GM12878 (cell line): ENCODE results near the gene NMT1. TPM values are rescaled to one million over a fixed set of nuclear protein-coding genes. Genes with fewer than 3 reads are reported as not detected.

ENCODE experiments used
- ATAC-seq: fragments of 200-7000 bp; cut with Tn5 transposase; 3 replicates; pipeline ENCODE4 v1.9.1; 2020; ENCODE audit warnings: mild to moderate bottlenecking, moderate library complexity
- BruUV-seq: library from RNA; stranded (reverse); fragments of 400-500 nt; replicated peaks from 2 replicates; lab custom pipeline; 2021; lab: Mats Ljungman, UMichigan
- CTCF ChIA-PET: fragments of 300-600 bp; sonication (Branson Sonifier 250); formaldehyde crosslinking; extraction: SDS; loops from one replicate; lab custom pipeline; 2021; ENCODE audit warnings: inconsistent platforms; lab: Yijun Ruan, JAX
- POLR2A ChIA-PET: fragments of 350-600 bp; formaldehyde crosslinking; extraction: SDS; loops from one replicate; lab custom pipeline; 2021; ENCODE audit warnings: inconsistent platforms; lab: Charles Lee
- RAD21 ChIA-PET: fragments of 300-600 bp; sonication (Branson Sonifier 250); formaldehyde crosslinking; loops from one replicate; lab custom pipeline; 2023; ENCODE audit warnings: antibody characterized with exemption; ENCODE audit not compliant: unreplicated experiment; lab: Charles Lee
- SMC1A ChIA-PET: fragments of 300-600 bp; sonication (Branson Sonifier 250); formaldehyde crosslinking; loops from one replicate; lab custom pipeline; 2023; ENCODE audit not compliant: unreplicated experiment, uncharacterized antibody; lab: Charles Lee
- DNase-seq: peaks from one replicate; pipeline ENCODE4 v3.0.0-alpha.2; 2011; ENCODE audit warnings: low read depth, low spot score
- FAIRE-seq: peaks from 3 replicates; lab custom pipeline; 2011; peaks lifted over from hg19 to GRCh38; lab: Jason Lieb, UNC
- H2AFZ ChIP-seq: 2 replicates; pipeline ENCODE4 v1.6.0; 2011; ENCODE audit warnings: low read depth, low read length, control low read depth; ENCODE audit not compliant: control insufficient read depth
- H3K27ac ChIP-seq: 2 replicates; pipeline ENCODE4 v1.5.1; 2011; ENCODE audit warnings: control low read depth; ENCODE audit not compliant: control insufficient read depth, insufficient read depth
- H3K27me3 ChIP-seq, 2 experiments: replicated peaks in 1 of 2; 2 replicates each; pipeline versions ENCODE4 v1.6.0 to v1.6.1; 2011; ENCODE audit warnings: low read length in 1 of 2; ENCODE audit not compliant: control insufficient read depth in 2 of 2, insufficient read depth in 2 of 2
- H3K36me3 ChIP-seq, 2 experiments: 2 replicates each; pipeline ENCODE4 v1.5.1; 2011; ENCODE audit warnings: low read length in 1 of 2; ENCODE audit not compliant: control insufficient read depth in 2 of 2, insufficient read depth in 2 of 2
- H3K4me1 ChIP-seq: 2 replicates; pipeline ENCODE4 v1.6.1; 2011; ENCODE audit warnings: mild to moderate bottlenecking, low read length, moderate library complexity, mixed read lengths; ENCODE audit not compliant: control insufficient read depth, insufficient read depth
- H3K4me2 ChIP-seq: 2 replicates; pipeline ENCODE4 v1.6.0; 2011; ENCODE audit warnings: control low read depth; ENCODE audit not compliant: control insufficient read depth, insufficient read depth
- H3K4me3 ChIP-seq: fragments of 200-600 bp; sonication (generic); 2 replicates; pipeline ENCODE4 v1.5.1; 2016
- H3K79me2 ChIP-seq: 2 replicates; pipeline ENCODE4 v1.6.0; 2011; ENCODE audit warnings: low read length; ENCODE audit not compliant: control insufficient read depth, insufficient read depth
- H3K9ac ChIP-seq: 2 replicates; pipeline ENCODE4 v1.8.0; 2011; ENCODE audit warnings: low read length, control low read depth, mixed read lengths; ENCODE audit not compliant: control insufficient read depth, insufficient read depth
- H3K9me3 ChIP-seq: replicated peaks from 3 replicates; pipeline ENCODE4 v1.5.1; 2011; ENCODE audit warnings: mild to moderate bottlenecking, low read length; ENCODE audit not compliant: control insufficient read depth, insufficient read depth
- H4K20me1 ChIP-seq: 2 replicates; pipeline ENCODE4 v1.6.0; 2011; ENCODE audit not compliant: control insufficient read depth, insufficient read depth
- CREB1 ChIP-seq: IDR thresholded peaks from 2 replicates; pipeline ENCODE4 v1.6.1; 2012; ENCODE audit warnings: low read depth, mild to moderate bottlenecking, inconsistent platforms
- ESRRA ChIP-seq: IDR thresholded peaks from 2 replicates; pipeline ENCODE4 v1.6.1; 2012; ENCODE audit warnings: mild to moderate bottlenecking, low read length, improper control_type of control experiment
- EZH2 ChIP-seq: IDR thresholded peaks from 2 replicates; pipeline ENCODE4 v1.6.1; 2012; ENCODE audit warnings: low read depth, mild to moderate bottlenecking, control low read depth, inconsistent platforms, low read length, borderline replicate concordance; ENCODE audit not compliant: control insufficient read depth
- HDGF ChIP-seq: fragments of 450-650 bp; IDR thresholded peaks from 2 replicates; pipeline ENCODE4 v1.6.1; 2016; ENCODE audit warnings: antibody characterized with exemption
- JUND ChIP-seq: IDR thresholded peaks from 2 replicates; pipeline ENCODE4 v1.6.1; 2012; ENCODE audit warnings: low read depth, mild to moderate bottlenecking, low read length, improper control_type of control experiment, moderate library complexity
- NFXL1 ChIP-seq: fragments of 450-650 bp; IDR thresholded peaks from 2 replicates; pipeline ENCODE4 v1.6.1; 2017; ENCODE audit warnings: antibody characterized with exemption, mild to moderate bottlenecking, borderline replicate concordance
- RBBP5 ChIP-seq: fragments of 200-600 bp; sonication (generic); conservative IDR thresholded peaks from 2 replicates; pipeline ENCODE4 v1.6.1; 2016
- RUNX3 ChIP-seq: IDR thresholded peaks from 2 replicates; pipeline ENCODE4 v1.6.1; 2012; ENCODE audit warnings: low read length, inconsistent platforms
- SIN3A ChIP-seq: IDR thresholded peaks from 2 replicates; pipeline ENCODE4 v1.6.1; 2012; ENCODE audit warnings: low read depth, low read length, improper control_type of control experiment
- ZSCAN29 ChIP-seq: fragments of 450-650 bp; IDR thresholded peaks from 2 replicates; pipeline ENCODE4 v1.6.1; 2017; ENCODE audit warnings: mild to moderate bottlenecking, moderate library complexity
- WGBS: methylation state at CpG from one replicate; pipeline ENCODE4 v1.1.6; 2016; ENCODE audit warnings: low lambda C conversion rate; ENCODE audit not compliant: insufficient replicate concordance, insufficient coverage; ENCODE audit errors: missing lambda C conversion rate; 5-methylcytosine and 5-hydroxymethylcytosine counted together
- in situ Hi-C: fragments of 300-500 bp; cut with MboI; formaldehyde crosslinking; loops from 9 replicates; pipeline ENCODE4 v1.14.3; 2018; ENCODE audit warnings: mixed read lengths
- intact Hi-C: fragments of 100-400 bp; cut with micrococcal nuclease; formaldehyde crosslinking; loops from one replicate; pipeline ENCODE4 v1.14.2; 2022; ENCODE audit not compliant: unreplicated experiment
- polyA plus RNA-seq, 11 experiments: library from polyadenylated mRNA; depleted of rRNA in 4 of 11; unstranded in 6 of 11; stranded (reverse) in 5 of 11; fragments of >200 nt; fragmentation: Nextera tagmentation in 4 of 11; fragmentation: Illumina TruSeq in 1 of 11; extraction: Ambion mirVana in 4 of 11; extraction: Trizol in 1 of 11; gene quantifications; 1 replicate in 1 of 11; 2 replicates in 10 of 11; pipeline versions ENCODE4 v1.2.1 to v1.2.3, GENCODE V29; 2011 to 2016; ENCODE audit warnings: inconsistent platforms in 2 of 11, missing spikeins in 2 of 11, low read depth in 1 of 11
- total RNA-seq, 4 experiments: library from RNA; depleted of rRNA in 3 of 4; stranded (reverse); fragments of >200 nt in 3 of 4; fragmentation: Illumina TruSeq in 1 of 4; extraction: Trizol in 1 of 4; gene quantifications; 2 replicates each; pipeline versions ENCODE4 v1.2.1 to v1.2.3, GENCODE V29; 2013 to 2021
- TF ChIP-seq, protein P1 (sequence below), 3 experiments: IDR thresholded peaks in 2 of 3; conservative IDR thresholded peaks in 1 of 3; 2 replicates each; pipeline ENCODE4 v1.5.1; 2011; ENCODE audit warnings: low read depth in 3 of 3, low read length in 3 of 3, mild to moderate bottlenecking in 3 of 3, control low read depth in 2 of 3, moderate library complexity in 2 of 3, inconsistent platforms in 1 of 3, mixed read lengths in 1 of 3; ENCODE audit not compliant: control insufficient read depth in 2 of 3, insufficient read depth in 1 of 3; ENCODE audit errors: extremely low read depth in 1 of 3
- TF ChIP-seq, protein P2 (sequence below): fragments of 450-650 bp; conservative IDR thresholded peaks from 2 replicates; pipeline ENCODE4 v1.6.1; 2017; ENCODE audit warnings: mild to moderate bottlenecking, moderate library complexity

Gene NMT1
- total and polyA plus RNA-seq, 10 of the 15 experiments (the other 5 are each of a cell fraction or from before 2014, with no cell fraction given): 96.7 to 395 (median 222) TPM

DNA sequence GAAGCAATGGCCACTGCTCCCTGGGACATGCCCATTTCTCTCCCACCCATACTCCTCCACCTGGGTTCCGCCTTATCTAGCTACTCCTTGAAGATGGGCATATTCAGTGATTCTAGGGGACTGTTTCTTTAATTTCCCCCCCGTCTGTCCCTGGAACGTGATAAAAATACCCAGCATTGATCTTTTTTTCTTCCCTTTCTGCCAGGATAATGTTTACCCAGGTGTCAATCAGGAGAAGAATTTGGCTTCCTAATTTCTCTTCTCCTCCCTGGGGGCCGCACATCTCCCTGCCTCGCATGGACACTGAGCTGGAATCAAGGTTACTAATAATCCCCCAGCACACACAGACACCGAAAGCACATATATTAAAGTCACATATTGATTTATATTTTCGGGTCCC lies 44.9 kb upstream of the NMT1 start:
- RAD21 ChIA-PET: interaction anchor here (7.9 kb wide), 1 partner anchor 96 kb away, joined by 82 read pairs; no protein-coding TSS in a partner anchor
- SMC1A ChIA-PET: interaction anchor here (0.8 to 1.6 kb wide), 2 partner anchors 82 to 96 kb away, joined by 3 to 5 read pairs; no protein-coding TSS in a partner anchor
- H3K27me3 ChIP-seq: peaks cover 0 to 6% of the 10 kb centered on the region in 2 experiments; a peak in 3 of 4 replicates
- ATAC-seq (no peak), FAIRE-seq (no peak), DNase-seq (no peak)
- WGBS: 45% methylated on average over 7 of the region's 7 CpGs
- no peaks in the 10 kb centered on the region for H3K9me3 ChIP-seq
- H2AFZ ChIP-seq: no peak overlapping the region
- POLR2A ChIA-PET: no interaction called here
- H3K36me3 ChIP-seq: no peaks in the 10 kb centered on the region
- H3K9ac ChIP-seq: no peak overlapping the region
- no peak overlapping the region for H3K4me2 ChIP-seq
- intact Hi-C loops (loop anchor here (5.0 kb wide), 1 partner anchor 81 kb away; no protein-coding TSS in a partner anchor), in situ Hi-C loops (no loop called here)
- H3K4me1 ChIP-seq: peaks cover 11% of the 10 kb centered on the region
- H3K27ac ChIP-seq: no peak overlapping the region
- no TSS peak for BruUV-seq
- no peaks in the 10 kb centered on the region for H3K79me2 ChIP-seq
- CTCF ChIA-PET: interaction anchor here (1.1 to 9.5 kb wide), 4 partner anchors 39 to 119 kb away, joined by 4 to 156 read pairs (median 10); partner anchors contain the start of gene ACBD4
- H4K20me1 ChIP-seq: no peaks in the 10 kb centered on the region; the same call in 1 of the 2 replicates
- TF ChIP-seq, protein P1, sequence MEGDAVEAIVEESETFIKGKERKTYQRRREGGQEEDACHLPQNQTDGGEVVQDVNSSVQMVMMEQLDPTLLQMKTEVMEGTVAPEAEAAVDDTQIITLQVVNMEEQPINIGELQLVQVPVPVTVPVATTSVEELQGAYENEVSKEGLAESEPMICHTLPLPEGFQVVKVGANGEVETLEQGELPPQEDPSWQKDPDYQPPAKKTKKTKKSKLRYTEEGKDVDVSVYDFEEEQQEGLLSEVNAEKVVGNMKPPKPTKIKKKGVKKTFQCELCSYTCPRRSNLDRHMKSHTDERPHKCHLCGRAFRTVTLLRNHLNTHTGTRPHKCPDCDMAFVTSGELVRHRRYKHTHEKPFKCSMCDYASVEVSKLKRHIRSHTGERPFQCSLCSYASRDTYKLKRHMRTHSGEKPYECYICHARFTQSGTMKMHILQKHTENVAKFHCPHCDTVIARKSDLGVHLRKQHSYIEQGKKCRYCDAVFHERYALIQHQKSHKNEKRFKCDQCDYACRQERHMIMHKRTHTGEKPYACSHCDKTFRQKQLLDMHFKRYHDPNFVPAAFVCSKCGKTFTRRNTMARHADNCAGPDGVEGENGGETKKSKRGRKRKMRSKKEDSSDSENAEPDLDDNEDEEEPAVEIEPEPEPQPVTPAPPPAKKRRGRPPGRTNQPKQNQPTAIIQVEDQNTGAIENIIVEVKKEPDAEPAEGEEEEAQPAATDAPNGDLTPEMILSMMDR (IDR thresholded peaks at IDR 0.05 in 2 of 3, conservative IDR thresholded peaks at IDR 0.05 in 1 of 3; ENCODE audit: control insufficient read depth in 2 of 3, extremely low read depth in 1 of 3, insufficient read depth in 1 of 3, low read depth in 3 of 3, low read length in 3 of 3): no peak
- no peak for TF ChIP-seq RBBP5
- no peak for TF ChIP-seq RUNX3
- TF ChIP-seq, protein P2, sequence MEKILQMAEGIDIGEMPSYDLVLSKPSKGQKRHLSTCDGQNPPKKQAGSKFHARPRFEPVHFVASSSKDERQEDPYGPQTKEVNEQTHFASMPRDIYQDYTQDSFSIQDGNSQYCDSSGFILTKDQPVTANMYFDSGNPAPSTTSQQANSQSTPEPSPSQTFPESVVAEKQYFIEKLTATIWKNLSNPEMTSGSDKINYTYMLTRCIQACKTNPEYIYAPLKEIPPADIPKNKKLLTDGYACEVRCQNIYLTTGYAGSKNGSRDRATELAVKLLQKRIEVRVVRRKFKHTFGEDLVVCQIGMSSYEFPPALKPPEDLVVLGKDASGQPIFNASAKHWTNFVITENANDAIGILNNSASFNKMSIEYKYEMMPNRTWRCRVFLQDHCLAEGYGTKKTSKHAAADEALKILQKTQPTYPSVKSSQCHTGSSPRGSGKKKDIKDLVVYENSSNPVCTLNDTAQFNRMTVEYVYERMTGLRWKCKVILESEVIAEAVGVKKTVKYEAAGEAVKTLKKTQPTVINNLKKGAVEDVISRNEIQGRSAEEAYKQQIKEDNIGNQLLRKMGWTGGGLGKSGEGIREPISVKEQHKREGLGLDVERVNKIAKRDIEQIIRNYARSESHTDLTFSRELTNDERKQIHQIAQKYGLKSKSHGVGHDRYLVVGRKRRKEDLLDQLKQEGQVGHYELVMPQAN: no peak
- TF ChIP-seq ESRRA: no peak
- no peak for TF ChIP-seq EZH2
- no peak for TF ChIP-seq JUND
- no peak for TF ChIP-seq NFXL1
- no peak for TF ChIP-seq SIN3A
- no peak for TF ChIP-seq HDGF
- TF ChIP-seq CREB1: no peak
- no peak for TF ChIP-seq ZSCAN29
- no peak overlapping the region for H3K4me3 ChIP-seq
